ENCODE measurements around the gene XIRP1.

XIRP1 gene

DNA sequence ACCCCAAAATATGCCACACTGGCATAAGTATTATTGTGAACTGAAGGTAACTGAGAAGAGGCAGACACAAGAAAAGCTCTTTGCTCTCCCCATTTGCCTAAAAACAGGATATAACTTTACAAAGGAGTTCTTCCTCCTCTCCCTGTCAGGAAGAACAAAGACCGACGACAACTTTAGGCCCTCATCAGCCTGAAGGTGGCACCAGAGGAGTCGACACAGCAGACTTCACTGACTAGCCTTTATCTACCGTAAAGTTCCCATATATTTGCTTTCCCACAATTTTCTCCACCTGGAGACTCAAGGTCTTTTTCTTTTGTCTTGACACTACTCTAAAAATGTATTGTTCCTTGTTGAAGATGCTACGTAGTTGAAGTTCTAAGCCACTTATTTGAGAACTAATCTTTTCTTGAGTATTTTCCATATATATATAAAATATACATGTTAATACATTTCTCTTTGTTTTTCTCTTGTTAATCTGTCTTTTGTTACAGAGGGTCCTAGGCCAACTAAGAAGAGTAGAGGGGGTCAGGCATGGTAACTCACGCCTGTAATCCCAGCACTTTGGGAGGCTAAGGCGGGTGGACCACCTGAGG lies 16.2 kb upstream of the XIRP1 start:
- DNase-seq (ENCODE audit: low spot score) (peak; percentile 64), FAIRE-seq (no peak)

DNA sequence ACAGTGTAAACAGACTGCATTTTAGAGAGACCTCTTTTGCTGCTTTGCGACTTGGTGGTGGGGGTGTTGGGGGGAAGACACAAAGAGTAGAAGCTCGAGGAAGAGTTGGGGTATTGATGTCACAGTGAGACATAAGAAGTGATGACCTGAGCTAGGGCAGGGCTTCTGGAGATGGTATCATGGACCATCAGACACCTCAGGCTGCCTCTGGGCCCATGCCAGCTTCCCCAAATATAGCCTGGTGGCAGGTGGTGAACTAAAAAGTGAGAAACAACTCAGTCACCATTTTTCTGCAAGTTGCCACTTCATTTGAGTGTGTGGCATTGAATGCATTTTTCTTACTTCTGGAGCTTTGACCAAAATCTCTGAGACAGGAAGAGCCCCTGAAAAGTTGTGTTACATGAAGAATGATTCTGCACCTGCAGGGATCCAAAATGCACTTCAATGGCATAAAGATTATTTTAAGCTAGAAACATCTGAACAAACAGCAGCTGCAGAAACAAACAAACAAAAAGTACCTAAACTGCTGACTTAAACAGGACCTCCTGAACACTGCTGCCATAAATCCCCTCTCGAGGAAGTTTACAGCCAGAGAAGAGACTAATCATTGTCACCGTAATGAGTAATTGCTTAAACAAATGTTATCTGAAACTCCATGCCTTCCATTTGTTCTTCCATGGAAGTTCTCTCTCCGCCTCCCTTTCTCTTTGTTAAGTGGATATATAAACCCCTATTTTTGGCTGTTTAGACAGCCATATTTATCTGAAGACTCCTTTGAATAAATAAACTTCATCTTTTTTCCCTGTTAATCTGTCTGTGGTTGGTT lies 15.2 kb upstream of the XIRP1 start:
- no peak for FAIRE-seq

DNA sequence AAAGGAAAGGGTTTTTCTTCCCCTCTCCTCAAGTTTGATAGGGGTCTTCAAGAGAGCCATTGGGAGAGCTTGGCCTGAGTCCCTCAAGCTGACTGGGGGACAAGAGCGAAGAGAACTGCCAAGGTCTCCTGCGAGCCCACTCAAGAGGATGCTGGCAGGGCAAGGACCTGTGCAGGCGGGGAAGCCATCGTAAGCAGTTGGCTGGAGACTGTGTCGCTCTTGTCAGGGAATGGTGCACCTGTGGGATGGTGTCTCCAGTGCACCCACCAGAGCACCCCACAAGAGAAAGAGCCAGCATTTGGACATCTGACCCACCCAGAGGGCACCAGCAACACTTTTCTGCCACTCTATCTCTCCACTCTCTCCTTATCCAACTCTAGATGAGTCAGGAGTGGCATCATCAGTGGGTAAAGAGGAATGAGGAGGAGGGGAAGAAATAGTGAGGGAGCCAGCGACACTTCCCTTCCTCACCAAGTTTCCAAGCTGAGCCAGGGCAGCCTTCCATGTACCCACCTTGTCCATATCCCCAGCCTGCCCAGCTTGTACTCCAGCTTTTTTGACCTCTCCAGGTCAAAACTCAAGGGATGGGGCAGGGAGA lies 13.6 kb upstream of the XIRP1 start:
- FAIRE-seq (no peak), DNase-seq (ENCODE audit: low spot score) (no peak)

More for the DNA sequence above, 15.2 kb upstream of the XIRP1 start:
- no peak for DNase-seq (ENCODE audit: low spot score)

DNA sequence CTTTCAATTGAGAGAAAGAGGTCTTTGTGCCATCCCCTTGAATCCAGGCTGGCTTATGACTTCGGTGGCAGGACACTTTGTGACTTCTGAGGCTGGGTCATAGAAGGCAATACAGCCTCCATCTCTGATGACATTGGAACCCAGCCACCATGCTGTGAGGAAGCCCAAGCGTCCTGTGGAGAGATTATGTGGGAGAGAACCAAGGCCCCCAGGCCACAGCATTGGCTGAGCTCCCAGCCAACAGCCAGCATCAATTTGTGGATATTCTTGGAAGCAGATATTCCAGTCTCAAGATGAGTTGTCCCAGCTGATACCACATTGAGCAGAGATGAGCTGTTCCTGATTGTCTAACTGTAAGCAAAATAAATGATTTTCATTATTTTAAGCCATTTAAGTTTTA lies 12.7 kb upstream of the XIRP1 start:
- no peak for FAIRE-seq
- DNase-seq (ENCODE audit: low spot score) = no peak

DNA sequence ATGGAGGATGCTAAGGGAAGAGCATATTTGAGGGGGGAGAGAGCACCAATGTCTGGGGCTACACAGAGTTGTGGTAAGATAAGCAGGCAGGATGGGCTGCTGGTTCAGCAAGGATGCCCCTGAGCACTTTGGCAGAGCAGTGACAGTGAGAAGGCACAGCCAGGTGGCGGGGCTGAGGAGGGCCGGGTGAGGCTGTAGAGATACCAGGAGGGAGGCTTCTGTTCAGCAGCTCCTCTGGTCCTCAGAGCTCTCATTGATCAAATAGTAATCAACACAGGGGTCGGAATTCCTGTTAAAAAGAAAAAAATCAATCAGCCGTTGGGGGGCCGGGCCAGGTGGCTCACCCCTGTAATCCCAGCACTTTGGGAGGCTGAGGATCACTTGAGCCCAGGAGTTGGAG lies 11.5 kb upstream of the XIRP1 start:
- FAIRE-seq = no peak
- DNase-seq (ENCODE audit: low spot score) = no peak

DNA sequence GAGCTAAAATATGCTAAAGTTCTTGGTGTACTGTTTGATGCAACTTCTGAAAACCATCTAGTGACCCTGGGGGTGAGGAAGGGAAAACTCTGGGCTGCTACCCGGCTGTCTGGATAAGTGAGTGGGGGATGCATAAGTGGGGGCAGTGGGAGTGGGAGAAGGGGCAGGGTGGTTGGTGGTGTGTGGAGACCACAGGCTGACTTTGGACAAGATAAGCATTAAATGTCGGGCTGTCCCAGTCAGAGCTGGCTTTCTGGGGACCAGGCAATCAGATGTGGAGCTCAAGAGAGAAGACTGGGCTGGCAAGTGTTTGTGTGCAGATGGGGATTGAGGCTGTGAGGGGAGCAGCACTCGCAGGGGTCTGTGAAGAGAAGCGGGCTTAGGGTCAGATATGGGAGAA lies 11.0 kb upstream of the XIRP1 start:
- DNase-seq (ENCODE audit: low spot score) (no peak), FAIRE-seq (no peak)

DNA sequence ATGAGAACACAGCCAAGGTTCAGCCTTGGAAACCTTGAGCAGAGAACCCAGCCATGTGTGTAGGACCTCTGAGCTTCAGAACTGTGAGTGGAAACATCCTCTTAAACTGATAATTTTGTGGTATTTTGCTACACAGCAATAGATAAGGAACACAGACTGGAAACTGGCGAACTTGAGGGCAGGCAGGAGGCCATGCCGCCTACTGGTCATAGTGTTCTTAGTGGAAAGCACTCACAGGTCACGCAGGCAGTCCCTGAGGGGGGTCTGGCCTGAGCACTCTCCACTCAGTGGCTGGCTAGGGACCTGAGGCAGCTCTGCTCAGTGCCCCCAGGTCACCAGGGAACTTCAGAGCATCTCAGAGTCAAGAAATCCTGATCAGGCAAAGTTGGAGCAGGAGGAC lies 9.7 kb upstream of the XIRP1 start:
- FAIRE-seq = no peak

DNA sequence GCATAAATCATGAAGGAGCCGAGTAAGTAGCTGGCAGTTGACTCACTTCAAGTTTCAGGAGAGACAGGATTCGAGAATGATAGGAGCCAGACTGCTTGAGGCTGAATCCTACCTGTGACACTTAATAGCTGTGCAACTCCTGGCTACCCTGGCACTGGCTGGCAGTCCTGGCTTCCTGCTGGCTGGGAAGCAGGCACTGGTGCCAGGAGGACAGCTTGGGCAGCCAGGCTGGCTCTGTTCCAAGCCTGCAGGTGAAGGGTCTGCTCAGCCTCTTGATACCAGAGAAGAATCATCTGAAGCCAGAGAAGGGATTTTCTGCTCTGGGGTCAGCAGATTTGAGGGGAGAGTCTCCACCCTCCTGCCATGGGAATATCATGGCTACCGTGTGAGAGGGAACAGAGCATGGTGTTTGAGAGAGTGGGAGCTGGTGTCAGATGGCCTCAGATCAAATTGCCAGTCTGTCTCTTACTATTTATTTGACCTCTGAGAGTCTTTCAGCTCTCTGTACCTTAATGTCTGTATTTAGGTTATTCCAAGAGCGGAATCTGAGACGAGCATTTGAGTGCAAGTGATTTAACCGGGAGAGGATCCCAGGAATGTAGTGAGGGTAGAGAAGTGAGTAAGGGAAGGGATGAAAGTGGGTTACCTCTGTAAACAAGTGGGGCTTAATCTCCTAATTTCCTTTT lies 4.4 kb upstream of the XIRP1 start:
- no peak for FAIRE-seq
- no peak for DNase-seq (ENCODE audit: low spot score)

More for the DNA sequence above, 9.7 kb upstream of the XIRP1 start:
- no peak for DNase-seq (ENCODE audit: low spot score)

DNA sequence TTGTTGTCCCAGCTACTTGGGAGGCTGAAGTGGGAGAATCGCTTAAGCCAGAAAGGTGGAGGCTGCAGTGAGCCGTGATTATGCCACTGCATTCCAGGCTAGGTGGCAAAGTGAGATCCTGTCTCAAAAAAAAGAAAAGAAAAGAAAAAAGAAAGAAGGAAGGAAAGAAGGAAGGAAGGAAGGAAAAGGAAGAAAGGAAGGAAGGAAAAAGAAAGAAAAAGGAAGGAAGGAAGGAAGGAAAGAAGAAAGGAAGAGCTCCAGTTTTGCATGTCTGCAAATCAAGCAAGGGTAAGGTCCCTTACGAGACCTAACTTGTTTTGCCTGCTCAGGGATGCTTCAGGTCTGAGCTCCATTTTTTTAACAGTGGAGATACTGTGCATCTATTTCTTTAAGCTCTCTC lies 3.6 kb upstream of the XIRP1 start:
- FAIRE-seq (no peak), DNase-seq (ENCODE audit: low spot score) (no peak)

DNA sequence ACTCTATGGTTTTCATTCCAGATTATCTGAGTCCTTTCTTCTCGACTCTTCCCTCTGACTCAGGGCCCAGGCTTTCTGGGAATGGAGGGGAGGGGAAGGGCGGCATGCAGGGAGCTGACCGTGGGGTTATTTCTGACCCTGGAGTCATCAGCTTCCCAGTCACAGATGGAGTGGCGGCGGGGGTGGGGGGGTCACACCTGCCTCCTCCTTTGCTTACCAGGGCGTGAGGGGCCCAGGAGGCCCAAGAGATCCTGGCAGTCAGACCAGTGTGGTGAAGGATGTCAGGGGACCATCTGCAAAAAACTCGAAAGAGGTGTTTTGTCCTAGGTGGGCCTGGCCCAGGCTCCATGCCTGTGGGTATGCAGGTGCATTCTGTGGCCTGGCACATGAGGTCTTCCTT lies 996 bp upstream of the XIRP1 start:
- DNase-seq (ENCODE audit: low spot score) = no peak

DNA sequence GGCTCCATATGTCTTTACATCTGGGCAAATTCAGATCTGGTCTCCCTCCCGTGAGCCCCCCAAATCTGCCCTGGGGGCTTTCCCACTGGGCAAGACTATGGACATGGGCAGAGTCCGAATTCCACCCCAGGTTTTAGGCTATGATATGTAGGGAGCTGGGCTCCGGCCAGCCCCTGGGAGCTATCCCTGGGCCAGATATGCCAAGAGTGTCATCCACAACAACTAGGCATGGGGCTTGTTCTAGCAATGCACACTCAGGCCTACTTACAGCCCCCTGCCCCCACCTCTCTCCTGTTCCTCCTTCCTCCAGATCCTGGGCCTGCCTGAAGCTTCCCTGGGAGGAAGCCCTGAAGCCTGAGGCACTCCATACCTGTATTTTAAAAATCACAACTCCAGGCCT lies 622 bp downstream of the XIRP1 start:
- FAIRE-seq = no peak

More for the DNA sequence above, 996 bp upstream of the XIRP1 start:
- FAIRE-seq = no peak

DNA sequence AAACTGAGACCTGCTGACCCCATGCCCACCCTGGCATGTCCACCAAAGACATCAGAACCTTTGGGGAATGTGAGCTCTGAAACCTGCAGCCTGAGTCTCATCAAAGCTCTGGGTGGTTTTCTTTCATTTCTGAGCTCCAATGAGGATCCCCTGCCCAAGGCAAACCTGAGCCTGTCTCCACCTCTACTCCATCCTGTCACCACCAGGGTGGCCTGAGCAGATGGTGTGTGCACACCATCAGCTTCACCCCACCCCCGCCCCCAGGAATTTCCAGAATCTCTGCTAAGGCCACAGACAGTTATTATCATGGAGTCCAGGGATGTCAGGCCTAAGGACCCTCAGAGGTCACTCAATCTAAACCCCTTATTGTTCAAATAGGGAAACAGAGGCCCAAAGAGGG lies 1.3 kb downstream of the XIRP1 start:
- FAIRE-seq = no peak

More for the DNA sequence above, 622 bp downstream of the XIRP1 start:
- no peak for DNase-seq (ENCODE audit: low spot score)

DNA sequence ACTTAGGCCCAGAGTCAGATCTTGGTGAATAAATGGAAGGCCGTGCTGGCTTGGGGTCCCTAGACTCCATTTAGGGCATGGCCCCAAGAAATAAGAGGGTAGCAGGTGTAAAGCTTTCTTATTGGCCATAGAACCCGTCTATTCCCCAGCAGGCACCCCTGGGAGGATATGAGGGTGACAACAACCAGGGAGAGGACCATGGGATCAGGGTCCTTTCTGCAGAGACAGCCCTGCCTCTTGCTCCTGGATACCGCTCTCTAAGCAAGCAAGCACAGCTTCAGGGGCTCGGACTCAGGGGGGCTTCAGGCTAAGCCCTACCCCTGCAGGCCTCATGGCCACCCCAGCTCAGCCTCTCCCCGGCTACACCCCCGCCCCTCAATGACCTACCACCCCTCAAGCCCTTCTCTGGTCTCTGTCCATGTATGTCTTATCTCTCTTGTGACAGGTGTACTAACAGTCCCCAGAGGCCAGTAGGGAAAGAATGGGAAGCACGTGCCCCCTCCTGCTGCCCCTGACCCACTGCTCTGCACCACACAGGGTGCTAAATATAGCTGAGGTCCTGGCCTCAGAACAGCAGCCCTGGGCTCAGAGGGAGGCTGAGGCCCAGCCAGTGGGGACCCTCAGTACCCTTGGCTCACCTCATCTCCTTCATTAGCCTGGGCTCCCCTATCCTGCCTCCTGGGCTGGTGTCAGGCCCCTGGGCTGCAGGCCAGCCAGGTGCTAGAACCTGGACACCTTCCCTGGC lies 1.9 kb downstream of the XIRP1 start:
- no peak for DNase-seq (ENCODE audit: low spot score)
- FAIRE-seq = no peak

More for the DNA sequence above, 1.3 kb downstream of the XIRP1 start:
- DNase-seq (ENCODE audit: low spot score) = peak; percentile 58

DNA sequence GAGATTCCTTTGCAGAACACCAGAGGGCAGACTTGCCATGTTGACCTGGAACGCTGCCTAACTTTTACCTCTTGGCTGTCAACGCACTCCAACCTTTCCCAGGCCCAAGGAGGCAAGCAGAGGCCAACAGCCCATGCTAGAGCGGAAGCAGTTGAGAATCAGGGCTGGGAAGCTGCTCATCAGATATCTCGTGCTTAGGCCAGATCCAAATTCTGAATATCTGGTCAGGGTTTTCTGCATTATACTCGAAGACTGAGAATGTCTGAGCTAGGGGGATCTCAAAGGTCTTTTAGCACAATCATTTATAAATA lies 2.5 kb downstream of the XIRP1 start:
- FAIRE-seq (no peak), DNase-seq (ENCODE audit: low spot score) (peak; percentile 76)

DNA sequence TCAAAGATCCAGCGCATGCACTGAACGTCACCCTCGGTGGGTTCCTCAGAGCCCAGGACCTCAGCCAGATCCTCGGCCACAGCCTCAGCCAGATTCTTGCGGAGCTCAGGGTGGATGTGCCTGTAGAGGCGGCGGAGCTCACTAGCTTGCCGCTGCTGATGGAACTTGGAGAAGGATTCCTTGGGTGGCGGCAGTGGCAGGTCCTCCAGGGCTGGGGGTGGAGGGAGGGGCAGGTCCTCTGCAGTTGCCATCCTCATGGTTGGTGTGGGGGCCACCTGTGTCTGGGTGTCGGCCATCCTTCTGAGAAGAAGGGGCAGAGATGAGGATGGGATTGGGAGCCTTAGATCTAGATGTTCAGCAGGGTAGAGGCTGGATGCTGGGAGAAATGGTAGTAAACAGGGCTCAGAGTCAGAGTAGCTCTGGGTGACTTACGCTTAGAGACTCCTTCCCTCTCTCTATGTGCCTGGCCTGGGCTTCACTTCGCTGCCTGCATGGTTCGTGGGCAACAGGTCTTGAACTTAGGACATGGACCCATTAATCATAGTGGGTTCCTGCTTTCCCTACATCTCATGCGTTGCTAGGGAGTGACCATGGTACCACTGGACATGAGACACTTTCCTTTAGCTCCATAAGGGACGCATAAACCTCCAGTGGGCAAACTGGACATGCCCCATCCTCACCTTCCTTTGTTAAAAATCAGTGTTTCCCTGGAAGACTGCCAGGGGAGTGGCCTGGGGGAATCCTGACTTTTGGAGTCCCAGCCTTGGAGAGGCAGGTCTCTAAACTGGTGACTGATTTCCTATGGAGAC lies 3.0 kb downstream of the XIRP1 start:
- FAIRE-seq (no peak), DNase-seq (ENCODE audit: low spot score) (no peak)

DNA sequence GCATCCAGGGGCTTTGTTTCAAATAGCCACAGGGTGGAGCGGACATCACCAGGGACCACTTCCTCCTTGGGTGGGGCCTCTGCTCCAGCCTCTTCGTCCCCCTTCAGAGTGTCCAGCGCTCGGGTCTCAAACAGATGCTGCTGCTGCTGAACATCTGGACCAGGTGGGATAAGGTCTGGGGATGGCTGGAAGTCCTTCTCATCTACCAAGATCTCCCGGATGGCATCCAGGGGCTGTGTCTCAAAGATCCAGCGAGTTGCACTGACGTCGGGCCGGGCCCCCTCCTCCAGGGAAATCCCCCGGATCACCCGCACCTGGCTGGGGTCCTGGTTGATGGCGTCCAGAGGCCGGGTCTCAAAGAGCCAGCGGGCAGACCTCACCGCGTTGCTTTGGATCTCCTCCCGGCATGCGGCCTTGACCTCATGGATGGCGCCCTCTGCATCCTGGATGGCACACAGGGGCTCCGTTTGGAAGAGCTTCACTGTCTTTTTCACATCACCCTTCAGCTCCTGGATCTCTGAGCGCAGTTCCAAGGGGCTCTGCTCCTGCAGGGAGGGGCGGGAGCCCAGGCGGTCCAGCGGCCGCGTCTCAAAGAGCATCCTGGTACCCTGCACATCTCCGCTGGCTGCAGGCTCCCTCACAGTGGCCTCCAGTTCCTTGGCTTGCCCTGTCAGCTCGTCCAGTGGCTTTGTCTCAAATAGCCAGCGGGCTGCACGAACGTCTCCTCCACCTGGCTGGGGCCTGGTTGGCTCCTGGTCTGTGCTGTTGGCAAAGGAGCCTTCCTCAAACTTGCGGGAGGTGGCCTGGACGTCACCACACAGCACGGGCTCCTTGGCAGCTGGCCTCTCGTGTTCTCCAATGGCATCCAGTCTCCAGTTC lies 3.9 kb downstream of the XIRP1 start:
- FAIRE-seq = no peak
- DNase-seq (ENCODE audit: low spot score) = no peak

DNA sequence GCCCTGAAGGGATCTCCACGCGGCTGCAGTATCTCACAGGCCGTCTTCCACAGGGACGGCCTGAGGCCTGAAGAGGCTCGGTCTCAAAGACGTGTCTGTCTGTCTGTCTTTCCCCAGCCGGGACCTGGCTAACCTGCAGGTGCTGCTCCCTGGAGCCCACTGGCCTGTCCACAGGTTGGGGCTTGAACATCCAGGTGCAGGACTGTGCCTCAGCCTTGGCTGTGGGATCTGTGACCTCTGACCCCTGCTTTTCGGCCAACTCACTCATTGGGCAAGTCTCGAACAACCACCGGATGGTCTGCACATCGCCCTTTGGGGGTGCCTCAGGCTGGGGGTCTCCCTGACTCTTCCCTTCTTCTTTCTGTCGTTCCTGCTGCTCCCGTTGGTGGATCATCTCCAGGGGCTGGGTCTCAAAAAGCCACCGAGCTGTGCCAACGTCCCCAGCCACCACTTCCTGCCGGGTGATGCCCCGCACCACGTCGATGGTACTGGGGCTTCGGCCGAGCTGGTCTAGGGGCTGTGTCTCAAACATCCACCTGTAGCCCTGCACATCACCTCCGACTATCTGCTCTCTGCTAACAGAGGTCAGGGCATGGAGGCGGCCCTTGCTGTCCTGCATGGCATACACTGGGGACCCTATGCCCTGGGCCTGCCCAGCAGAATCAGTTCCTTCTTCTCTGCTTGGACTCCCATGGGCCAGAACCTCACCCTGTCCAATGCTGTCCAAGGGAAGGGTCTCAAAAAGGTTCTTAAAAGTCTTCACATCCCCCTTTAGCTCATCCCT lies 4.8 kb downstream of the XIRP1 start:
- DNase-seq (ENCODE audit: low spot score) (no peak), FAIRE-seq (no peak)

DNA sequence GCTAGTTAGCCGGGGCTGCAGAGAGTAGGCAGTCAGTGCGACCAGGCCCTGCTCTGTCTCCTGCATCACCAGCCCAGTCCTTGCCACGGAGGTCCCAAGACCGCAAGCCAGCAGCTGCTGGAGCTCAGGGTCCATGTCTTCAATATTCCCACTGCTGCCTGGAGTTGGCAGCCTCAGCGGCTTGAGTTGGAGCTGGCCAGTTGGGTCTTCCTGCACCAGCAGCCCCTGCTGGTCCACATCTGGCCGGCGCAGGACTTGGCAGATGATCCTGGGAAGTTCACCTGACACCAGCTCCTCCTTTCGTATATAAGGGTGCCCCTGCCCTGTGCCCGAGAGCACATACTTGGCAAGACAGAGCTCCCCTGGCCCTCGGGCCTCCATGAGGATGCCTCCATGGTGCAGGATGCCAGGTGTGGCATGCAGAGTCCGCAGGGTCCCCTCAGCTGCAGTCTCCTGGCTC lies 5.7 kb downstream of the XIRP1 start:
- DNase-seq (ENCODE audit: low spot score) (no peak), FAIRE-seq (no peak)
